OCI-LY3 (cell line): Measurements from ENCODE around the gene FAHD2A.

Experiments used
- H2AFZ ChIP-seq: fragments of 200-600, 300-600 bp; shearing (Covaris generic); 2 replicates; pipeline ENCODE4 v1.6.0; 2014; ENCODE audit warnings: antibody characterized with exemption, low read depth, low read length
- H3K27ac ChIP-seq: fragments of 200-600, 300-600 bp; sonication (generic); 2 replicates; pipeline ENCODE4 v1.5.1; 2014; ENCODE audit warnings: mild to moderate bottlenecking, low read length, moderate library complexity, mixed read lengths
- H3K27me3 ChIP-seq: fragments of 200-600, 300-600 bp; sonication (generic); 2 replicates; pipeline ENCODE4 v1.6.1; 2014; ENCODE audit warnings: low read depth, low read length, mixed read lengths
- H3K36me3 ChIP-seq: fragments of 200-600, 300-600 bp; sonication (generic); replicated peaks from 2 replicates; pipeline ENCODE3; 2014; ENCODE audit warnings: low read depth, low read length, mixed read lengths
- H3K4me1 ChIP-seq: fragments of 300-600, 200-600 bp; sonication (generic); 2 replicates; pipeline ENCODE4 v1.6.1; 2014; ENCODE audit warnings: low read length, mixed read lengths
- H3K4me2 ChIP-seq: fragments of 200-600, 300-600 bp; sonication (generic); 2 replicates; pipeline ENCODE4 v1.6.1; 2014; ENCODE audit warnings: low read length, mixed read lengths
- H3K4me3 ChIP-seq: fragments of 300-600, 200-600 bp; sonication (generic); 2 replicates; pipeline ENCODE4 v1.5.1; 2014; ENCODE audit warnings: antibody characterized with exemption, mild to moderate bottlenecking, low read length, moderate library complexity
- H3K79me2 ChIP-seq: fragments of 300-600, 200-600 bp; shearing (Covaris generic); 2 replicates; pipeline ENCODE4 v1.6.1; 2014; ENCODE audit warnings: mild to moderate bottlenecking, low read length, mixed read lengths
- H3K9ac ChIP-seq: fragments of 300-600, 200-600 bp; shearing (Covaris generic); 2 replicates; pipeline ENCODE4 v1.6.0; 2014; ENCODE audit warnings: mild to moderate bottlenecking, low read length, moderate library complexity
- H3K9me3 ChIP-seq: fragments of 200-600, 300-600 bp; shearing (Covaris generic); 2 replicates; pipeline ENCODE4 v1.6.1; 2014; ENCODE audit warnings: low read length, mixed read lengths; ENCODE audit not compliant: insufficient read depth
- H4K20me1 ChIP-seq: fragments of 200-600, 300-600 bp; sonication (generic); 2 replicates; pipeline ENCODE4 v1.6.1; 2016; ENCODE audit warnings: low read length, mixed read lengths; ENCODE audit not compliant: insufficient read depth
- EZH2phosphoT487 ChIP-seq: fragments of 200-600 bp; shearing (Covaris generic); IDR thresholded peaks from 2 replicates; pipeline ENCODE4 v1.6.1; 2018; ENCODE audit warnings: antibody characterized with exemption, mixed run types, low read depth
- TF ChIP-seq, protein P1 (sequence below): fragments of 200-600, 300-600 bp; sonication (generic); IDR thresholded peaks from 2 replicates; pipeline ENCODE4 v1.5.1; 2014; ENCODE audit warnings: antibody characterized with exemption, low read length, low read depth

FAHD2A gene

DNA sequence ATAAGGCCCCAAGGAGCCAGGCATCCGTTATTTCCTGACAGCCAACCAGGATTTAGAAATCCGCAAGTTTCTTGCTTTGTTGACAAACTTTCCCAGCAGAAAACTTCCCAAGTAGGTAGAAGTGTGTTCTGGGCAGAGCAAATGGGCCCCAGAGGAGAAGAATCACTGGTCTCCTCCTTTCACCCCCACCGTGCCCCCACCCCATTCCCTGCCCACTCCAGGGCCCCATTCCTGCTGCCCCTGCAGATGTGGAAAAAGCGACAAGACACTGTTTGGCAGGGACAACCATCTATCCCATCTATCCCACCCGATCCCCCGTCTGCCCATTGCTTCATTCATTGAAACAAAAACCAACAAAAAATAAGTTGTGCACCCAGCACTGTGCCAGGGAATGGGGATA is 10.2 kb upstream of the FAHD2A start:
- Histone ChIP-seq H3K36me3 (no peaks in the 10 kb centered on the region), H3K27ac (no peak overlapping the region), H4K20me1 (no peaks in the 10 kb centered on the region), H3K9me3 (no peaks in the 10 kb centered on the region), H3K4me2 (no peak overlapping the region), H3K79me2 (no peaks in the 10 kb centered on the region), H3K4me3 (no peak overlapping the region), H3K27me3 (no peaks in the 10 kb centered on the region), H3K9ac (no peak overlapping the region), H2AFZ (no peak overlapping the region), H3K4me1 (no peaks in the 10 kb centered on the region)
- TF ChIP-seq, protein P1, sequence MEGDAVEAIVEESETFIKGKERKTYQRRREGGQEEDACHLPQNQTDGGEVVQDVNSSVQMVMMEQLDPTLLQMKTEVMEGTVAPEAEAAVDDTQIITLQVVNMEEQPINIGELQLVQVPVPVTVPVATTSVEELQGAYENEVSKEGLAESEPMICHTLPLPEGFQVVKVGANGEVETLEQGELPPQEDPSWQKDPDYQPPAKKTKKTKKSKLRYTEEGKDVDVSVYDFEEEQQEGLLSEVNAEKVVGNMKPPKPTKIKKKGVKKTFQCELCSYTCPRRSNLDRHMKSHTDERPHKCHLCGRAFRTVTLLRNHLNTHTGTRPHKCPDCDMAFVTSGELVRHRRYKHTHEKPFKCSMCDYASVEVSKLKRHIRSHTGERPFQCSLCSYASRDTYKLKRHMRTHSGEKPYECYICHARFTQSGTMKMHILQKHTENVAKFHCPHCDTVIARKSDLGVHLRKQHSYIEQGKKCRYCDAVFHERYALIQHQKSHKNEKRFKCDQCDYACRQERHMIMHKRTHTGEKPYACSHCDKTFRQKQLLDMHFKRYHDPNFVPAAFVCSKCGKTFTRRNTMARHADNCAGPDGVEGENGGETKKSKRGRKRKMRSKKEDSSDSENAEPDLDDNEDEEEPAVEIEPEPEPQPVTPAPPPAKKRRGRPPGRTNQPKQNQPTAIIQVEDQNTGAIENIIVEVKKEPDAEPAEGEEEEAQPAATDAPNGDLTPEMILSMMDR, result no peak
- TF ChIP-seq EZH2phosphoT487, result no peak

DNA sequence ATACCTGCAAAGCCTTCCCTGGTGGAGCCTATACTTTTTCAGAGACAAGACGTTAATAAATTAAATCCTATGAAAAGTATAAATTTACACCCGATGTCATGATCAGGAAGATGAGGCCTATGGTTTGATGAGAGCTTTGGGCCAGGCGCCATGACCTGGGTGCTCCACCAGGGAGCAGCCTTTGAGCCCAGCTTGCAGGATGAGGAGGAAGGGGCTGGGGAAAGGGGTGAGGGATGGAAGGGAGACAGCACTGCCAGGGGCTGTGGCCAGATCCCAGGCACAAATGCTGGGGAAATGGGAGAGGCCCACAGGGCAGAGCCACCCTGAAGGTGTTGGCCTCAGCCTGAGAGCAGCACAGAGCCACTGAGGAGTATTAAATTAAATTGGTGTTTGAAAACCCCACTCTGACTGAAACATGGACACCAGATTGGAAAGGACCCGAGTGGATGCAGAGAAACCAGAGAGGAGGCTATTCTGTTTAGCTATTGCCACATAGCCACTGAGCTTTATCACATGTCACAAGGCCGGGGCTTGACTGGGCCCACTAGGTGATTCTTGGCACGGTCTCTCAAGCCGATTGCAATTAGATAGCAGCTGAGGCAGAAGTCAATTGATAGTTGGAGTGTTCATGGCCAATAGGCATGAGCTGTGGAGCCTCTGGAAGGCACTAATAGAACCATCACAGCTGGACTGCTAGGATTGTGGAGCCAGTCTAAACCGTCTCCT is 9.6 kb upstream of the FAHD2A start:
- Histone ChIP-seq H4K20me1 (no peaks in the 10 kb centered on the region), H2AFZ (no peak overlapping the region), H3K79me2 (no peaks in the 10 kb centered on the region), H3K4me2 (no peak overlapping the region), H3K9me3 (no peaks in the 10 kb centered on the region), H3K4me1 (no peaks in the 10 kb centered on the region), H3K4me3 (no peak overlapping the region), H3K36me3 (no peaks in the 10 kb centered on the region), H3K27ac (no peak overlapping the region), H3K27me3 (no peaks in the 10 kb centered on the region), H3K9ac (no peak overlapping the region)
- TF ChIP-seq EZH2phosphoT487, result no peak
- TF ChIP-seq, protein P1, result 0 out of 2 replicates have a peak, but pooled peaks have one; percentile 21

DNA sequence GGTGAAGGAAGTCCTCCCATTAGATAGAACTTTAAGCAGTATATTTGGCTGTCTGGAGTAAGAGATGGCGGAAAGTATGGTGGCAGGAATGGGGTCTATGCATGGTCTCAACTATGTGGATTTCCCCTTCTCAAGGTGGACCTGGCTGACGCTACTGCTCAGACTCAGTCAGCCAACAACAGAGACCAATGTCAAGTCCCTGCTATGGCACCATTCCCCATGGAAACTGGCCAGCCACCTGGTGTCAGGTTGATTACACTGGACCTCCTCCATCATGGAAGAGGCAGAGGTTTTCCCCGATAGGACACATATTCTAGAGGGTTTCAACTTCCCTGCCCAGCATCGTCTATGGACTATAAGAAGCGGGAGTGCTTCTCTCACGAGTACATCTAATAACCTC is 8.6 kb upstream of the FAHD2A start:
- Histone ChIP-seq H3K9me3 (no peaks in the 10 kb centered on the region), H3K4me1 (no peaks in the 10 kb centered on the region), H3K4me3 (no peak overlapping the region), H3K36me3 (no peaks in the 10 kb centered on the region), H3K79me2 (no peaks in the 10 kb centered on the region), H2AFZ (no peak overlapping the region), H3K9ac (no peak overlapping the region), H3K27ac (no peak overlapping the region), H3K4me2 (no peak overlapping the region), H4K20me1 (no peaks in the 10 kb centered on the region), H3K27me3 (no peaks in the 10 kb centered on the region)
- no peak for TF ChIP-seq EZH2phosphoT487
- TF ChIP-seq, protein P1, result no peak

DNA sequence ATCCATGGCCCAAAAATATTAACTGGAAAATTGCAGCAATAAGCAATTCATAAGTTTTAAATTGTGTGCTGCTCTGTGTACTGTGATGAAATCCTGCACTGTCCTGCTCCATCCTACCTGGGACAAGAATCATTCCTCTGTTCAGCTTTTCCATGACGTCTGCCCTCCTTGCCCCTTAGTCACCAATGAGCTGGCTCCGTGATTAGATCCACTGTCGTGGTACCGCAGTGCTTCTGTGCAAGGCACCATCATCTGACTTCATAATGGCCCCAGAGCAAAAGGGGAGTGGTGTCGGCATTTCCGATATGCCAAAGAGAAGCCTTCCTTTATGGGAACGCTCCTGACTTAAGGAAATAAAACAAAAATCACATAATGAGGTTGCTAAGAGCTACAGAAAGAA is 3.4 kb upstream of the FAHD2A start:
- H3K9me3 ChIP-seq, result no peaks in the 10 kb centered on the region
- peaks cover 22% of the 10 kb centered on the region for H3K79me2 ChIP-seq
- H3K36me3 ChIP-seq, result no peaks in the 10 kb centered on the region
- H3K4me2 ChIP-seq, result no peak overlapping the region
- H3K4me3 ChIP-seq, result no peak overlapping the region
- TF ChIP-seq, protein P1, result no peak
- no peak for TF ChIP-seq EZH2phosphoT487
- H3K4me1 ChIP-seq, result peaks cover 13% of the 10 kb centered on the region
- no peak overlapping the region for H3K27ac ChIP-seq
- no peak overlapping the region for H3K9ac ChIP-seq
- no peak overlapping the region for H2AFZ ChIP-seq
- no peaks in the 10 kb centered on the region for H3K27me3 ChIP-seq
- H4K20me1 ChIP-seq, result no peaks in the 10 kb centered on the region
